Epithelial cell of prostate (primary cell): ENCODE results near the gene ABLIM3.

Experiments used
- DNase-seq: peaks from one replicate; pipeline ENCODE4 v3.0.0-alpha.2; 2011; ENCODE audit warnings: low read depth, low spot score
- H3K27ac ChIP-seq: fragments of 450-650 bp; 2 replicates; pipeline ENCODE4 v1.5.1; 2017; ENCODE audit warnings: mild to moderate bottlenecking

Gene ABLIM3

DNA sequence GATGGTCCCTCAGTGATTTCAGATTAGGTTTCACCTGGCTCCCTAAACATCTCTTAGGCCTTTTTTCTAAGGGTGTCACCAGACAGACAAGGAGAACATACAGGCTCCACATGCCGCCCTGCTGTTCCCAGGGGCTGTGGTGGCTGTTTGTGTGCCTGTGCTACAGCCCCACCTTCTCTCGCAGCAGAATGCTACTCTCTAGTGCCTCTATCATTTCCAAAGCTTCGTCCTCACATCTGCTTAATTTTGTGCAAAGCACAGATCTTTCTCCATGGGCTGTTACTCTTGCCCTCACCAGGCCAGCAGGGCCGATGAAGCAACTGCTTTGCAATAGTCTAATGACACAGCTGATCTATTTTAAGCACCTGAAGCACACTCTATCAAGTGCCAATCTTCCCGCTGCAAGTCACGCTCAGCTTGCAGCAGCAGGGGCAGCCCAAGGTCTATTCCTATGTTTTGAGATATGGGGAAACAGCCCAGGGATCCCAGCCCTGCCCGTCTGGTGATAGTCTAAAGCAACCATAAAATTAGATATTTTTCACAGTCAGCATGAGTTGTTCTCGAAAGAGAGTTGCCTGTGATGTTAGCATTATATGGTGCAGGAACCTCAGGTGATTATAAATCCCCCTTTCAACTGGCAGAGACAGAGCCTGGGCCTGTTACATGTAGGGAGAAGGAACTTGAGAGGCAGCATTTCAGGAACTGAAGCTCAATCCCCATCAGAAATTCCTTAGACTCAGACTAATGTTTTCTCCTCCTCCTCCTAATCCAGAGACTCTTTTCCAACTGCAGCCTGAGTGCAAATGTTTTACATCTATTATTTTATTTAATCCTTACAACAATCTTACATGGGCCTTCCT, 12.7 kb downstream of the ABLIM3 start:
- DNase-seq, result no peak
- H3K27ac ChIP-seq, result peak overlapping the region; percentile 14

- peak overlapping the region; percentile 8 for H3K27ac ChIP-seq
- no peak for DNase-seq
Measured at GRCh38 chr5:149154650-149155049, 13.4 kb downstream of the ABLIM3 start.

GRCh38 chr5:149156435-149157083, 15.3 kb downstream of the ABLIM3 start:
- H3K27ac ChIP-seq, result no peak overlapping the region
- no peak for DNase-seq

- H3K27ac ChIP-seq, result no peak overlapping the region
- no peak for DNase-seq
Measured at GRCh38 chr5:149157330-149157729, 16.0 kb downstream of the ABLIM3 start.

- H3K27ac ChIP-seq, result peak overlapping the region; percentile 30
- no peak for DNase-seq
Measured at GRCh38 chr5:149160291-149160787, 19.0 kb downstream of the ABLIM3 start.

DNA sequence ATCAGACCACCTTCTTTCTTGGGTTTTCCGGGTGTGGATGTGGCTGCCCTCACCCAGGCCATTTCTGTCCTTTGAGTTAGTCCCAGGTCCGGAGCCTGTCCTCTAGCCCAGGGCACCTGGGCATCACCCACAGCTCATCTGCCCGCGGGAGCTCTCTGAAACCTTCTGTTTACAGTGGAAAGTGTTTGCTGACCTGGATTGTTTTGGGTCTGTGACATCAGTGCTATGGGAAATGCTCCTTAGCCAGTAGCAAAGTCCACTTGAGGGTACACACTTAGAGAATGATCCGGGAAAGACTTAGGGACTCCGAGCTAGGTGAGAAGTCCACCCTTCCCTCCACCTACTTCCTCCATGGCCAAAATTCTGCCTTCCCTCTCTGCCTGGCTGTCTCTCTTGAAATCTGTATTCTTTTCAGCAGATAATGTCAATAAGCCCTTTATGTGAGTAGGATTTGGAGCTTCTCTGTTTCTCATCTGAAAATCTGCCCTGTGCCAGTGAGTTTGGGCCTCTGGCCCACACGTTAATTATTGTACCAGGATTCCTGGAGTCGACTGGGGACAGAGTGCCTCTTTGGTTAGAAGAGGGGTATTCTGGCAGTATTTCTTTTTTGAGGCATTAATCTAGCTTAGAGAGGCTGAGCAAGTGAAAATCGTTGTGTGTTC, 19.9 kb downstream of the ABLIM3 start:
- DNase-seq, result no peak
- peak overlapping the region; percentile 53 for H3K27ac ChIP-seq

- peak overlapping the region; percentile 53 for H3K27ac ChIP-seq
- no peak for DNase-seq
Measured at GRCh38 chr5:149161850-149162249, 20.6 kb downstream of the ABLIM3 start.

- peak overlapping the region; percentile 53 for H3K27ac ChIP-seq
- peak; percentile 54 for DNase-seq
Measured at GRCh38 chr5:149162401-149163084, 21.2 kb downstream of the ABLIM3 start.

DNA sequence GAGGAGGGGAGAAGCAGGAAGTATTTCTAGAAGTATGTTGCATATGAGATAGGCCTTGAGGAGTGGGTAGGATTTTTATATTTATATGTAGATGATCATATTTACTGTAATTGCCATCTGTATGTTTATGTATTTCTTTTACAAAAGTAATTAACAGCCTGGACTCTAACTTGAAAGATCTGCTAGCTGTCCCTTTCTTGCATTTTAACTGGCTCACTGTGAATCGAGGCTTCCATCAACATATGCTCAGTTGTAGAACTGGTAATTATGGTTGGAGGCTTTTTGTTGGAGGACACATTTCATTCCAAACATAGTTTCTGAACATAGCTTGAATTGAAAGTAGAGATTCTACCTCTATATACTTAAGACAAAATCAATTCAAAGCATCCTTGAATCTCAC, 23.4 kb downstream of the ABLIM3 start:
- H3K27ac ChIP-seq, result no peak overlapping the region
- DNase-seq, result no peak

GRCh38 chr5:149166128-149166527, 24.8 kb downstream of the ABLIM3 start:
- H3K27ac ChIP-seq, result no peak overlapping the region
- DNase-seq, result no peak

- DNase-seq, result no peak
- no peak overlapping the region for H3K27ac ChIP-seq
Measured at GRCh38 chr5:149166591-149167100, 25.4 kb downstream of the ABLIM3 start.

DNA sequence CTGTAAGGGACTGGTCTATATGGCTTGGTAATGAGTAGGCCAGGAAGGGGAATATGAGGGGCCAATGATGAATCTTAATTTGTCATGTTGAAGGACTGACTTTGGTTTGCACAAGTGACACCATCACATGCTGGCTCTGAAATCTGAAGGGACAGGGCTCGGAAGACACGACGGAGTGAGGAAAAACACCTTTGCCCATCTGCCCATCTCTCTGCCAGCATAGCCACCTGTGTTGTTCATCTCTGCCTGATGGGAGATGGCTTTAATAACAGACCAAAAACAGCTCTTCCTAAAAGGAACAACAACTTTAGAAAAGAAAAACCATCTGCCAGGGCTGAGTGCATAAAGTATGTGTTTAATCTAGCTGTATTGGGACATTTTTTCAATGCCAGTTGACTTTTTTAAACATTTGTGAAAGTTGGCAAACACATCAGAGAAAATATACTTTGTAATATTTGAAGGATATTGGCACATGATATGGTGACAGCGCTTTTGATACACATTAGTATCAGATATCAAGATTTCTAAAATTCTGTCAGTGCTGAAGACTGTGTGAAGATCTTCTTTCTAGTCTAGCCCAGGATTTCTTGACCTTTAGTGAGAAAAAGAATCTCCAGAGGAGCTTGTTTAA, 27.1 kb downstream of the ABLIM3 start:
- no peak for DNase-seq
- no peak overlapping the region for H3K27ac ChIP-seq

- DNase-seq, result no peak
- H3K27ac ChIP-seq, result no peak overlapping the region
Measured at GRCh38 chr5:149170299-149170698, 29.0 kb downstream of the ABLIM3 start.

- peak overlapping the region; percentile 50 for H3K27ac ChIP-seq
- no peak for DNase-seq
Measured at GRCh38 chr5:149172261-149172660, 31.0 kb downstream of the ABLIM3 start.

DNA sequence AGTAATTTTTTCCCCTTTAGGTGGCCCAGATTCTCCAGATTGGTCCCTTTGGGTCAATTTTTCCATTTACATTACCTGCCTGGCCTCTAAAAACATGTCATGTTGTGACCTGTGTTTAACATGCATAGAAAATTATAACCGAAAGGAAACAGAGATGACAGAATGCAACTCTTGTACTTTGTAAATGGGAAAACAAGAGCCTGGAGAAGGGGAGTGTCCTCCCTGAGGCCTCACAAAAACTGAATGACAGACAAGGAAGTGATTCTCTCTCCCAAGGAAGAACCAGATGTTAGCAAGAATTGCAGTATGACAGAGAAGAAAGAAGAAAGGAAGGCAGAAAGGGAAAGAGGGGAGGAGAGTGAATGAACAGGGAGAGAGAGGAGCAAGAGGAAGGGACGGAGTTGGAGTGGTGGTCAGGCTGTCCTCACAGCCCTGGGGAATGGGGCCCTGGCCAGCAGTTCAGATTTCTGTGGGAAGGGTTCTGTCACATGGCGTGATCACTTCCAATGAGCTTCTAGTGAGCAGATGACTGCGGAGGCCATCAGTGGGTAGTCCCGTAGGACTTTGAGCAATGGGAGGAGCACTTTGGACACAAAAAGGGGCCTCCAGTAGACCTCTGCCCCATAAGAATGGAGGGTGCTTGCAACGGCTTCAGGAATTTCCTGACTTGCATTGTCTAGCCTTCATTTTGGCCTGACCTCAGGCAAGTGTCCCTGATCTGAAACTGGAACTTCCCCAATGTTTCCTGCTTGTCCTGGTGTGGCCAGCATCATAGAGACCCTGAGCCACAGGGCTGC, 31.6 kb downstream of the ABLIM3 start:
- no peak for DNase-seq
- H3K27ac ChIP-seq, result peak overlapping the region; percentile 50

- DNase-seq, result no peak
- peak overlapping the region; percentile 50 for H3K27ac ChIP-seq
Measured at GRCh38 chr5:149174847-149175234, 33.5 kb downstream of the ABLIM3 start.

- no peak overlapping the region for H3K27ac ChIP-seq
- DNase-seq, result no peak
Measured at GRCh38 chr5:149175346-149176105, 34.2 kb downstream of the ABLIM3 start.

GRCh38 chr5:149177339-149177843, 36.1 kb downstream of the ABLIM3 start:
- DNase-seq, result no peak
- H3K27ac ChIP-seq, result no peak overlapping the region
